Activated CD4-positive, alpha-beta memory T cell treated with anti-CD3 and anti-CD28 coated beads for 36 hours (primary cell): ENCODE data around the gene WHRN. TPM values are rescaled to one million over a fixed set of nuclear protein-coding genes. Genes with fewer than 3 reads are reported as not detected.

Experiments used
- CTCF ChIA-PET: fragments of 350-600 bp; sonication (Branson Sonifier 250); formaldehyde crosslinking; loops from one replicate; lab custom pipeline; 2021; ENCODE audit warnings: antibody characterized with exemption, inconsistent platforms; lab: Charles Lee
- POLR2A ChIA-PET: fragments of 350-600 bp; sonication (Branson Sonifier 250); formaldehyde crosslinking; loops from one replicate; lab custom pipeline; 2021; ENCODE audit warnings: antibody characterized with exemption; lab: Charles Lee
- DNase-seq: peaks from one replicate; pipeline ENCODE4 v3.0.0-alpha.2; 2020
- H3K27ac Mint-ChIP-seq: one replicate; pipeline ENCODE4 v1.8.0; 2021; ENCODE audit warnings: mixed read lengths
- H3K27me3 Mint-ChIP-seq: one replicate; pipeline ENCODE4 v1.8.0; 2021; ENCODE audit warnings: mixed read lengths
- H3K36me3 Mint-ChIP-seq: one replicate; pipeline ENCODE4 v1.8.0; 2021; ENCODE audit warnings: mixed read lengths
- H3K4me1 Mint-ChIP-seq: one replicate; pipeline ENCODE4 v1.8.0; 2021; ENCODE audit warnings: low read depth, mixed read lengths
- H3K4me3 Mint-ChIP-seq: one replicate; pipeline ENCODE4 v1.8.0; 2021; ENCODE audit warnings: mild to moderate bottlenecking, mixed read lengths
- H3K9me3 Mint-ChIP-seq: one replicate; pipeline ENCODE4 v1.8.0; 2021; ENCODE audit warnings: mixed read lengths
- intact Hi-C: fragments of 100-400 bp; cut with micrococcal nuclease; formaldehyde crosslinking; loops from one replicate; pipeline ENCODE4 v1.15.1; 2023
- total RNA-seq, 2 experiments: library from RNA; stranded (reverse); gene quantifications; one replicate each; pipeline ENCODE4 v1.2.3, GENCODE V29; 2021

The WHRN gene
- total RNA-seq, 2 experiments from 2014 or later: 2.8 to 4.4 TPM

GRCh38 chr9:114412048-114412683 lies 93.1 kb downstream of the WHRN start:
- Mint-ChIP-seq H3K4me3 (no peak overlapping the region), H3K9me3 (no peaks in the 10 kb centered on the region), H3K27ac (no peak overlapping the region), H3K36me3 (no peaks in the 10 kb centered on the region), H3K4me1 (no peaks in the 10 kb centered on the region), H3K27me3 (no peaks in the 10 kb centered on the region)
- no peak for DNase-seq
- POLR2A ChIA-PET: no interaction called here
- CTCF ChIA-PET: interaction anchor here (13.3 kb wide), 1 partner anchor 241 kb away, joined by 329 read pairs; no protein-coding TSS in a partner anchor
- intact Hi-C loops: no loop called here

GRCh38 chr9:114411452-114411851 lies 93.8 kb downstream of the WHRN start:
- Mint-ChIP-seq H3K9me3 (no peaks in the 10 kb centered on the region), H3K36me3 (no peaks in the 10 kb centered on the region), H3K4me1 (no peaks in the 10 kb centered on the region), H3K27ac (no peak overlapping the region), H3K4me3 (no peak overlapping the region), H3K27me3 (no peaks in the 10 kb centered on the region)
- intact Hi-C loops: no loop called here
- no peak for DNase-seq
- ChIA-PET POLR2A (no interaction called here), CTCF (interaction anchor here (13.3 kb wide), 1 partner anchor 242 kb away, joined by 329 read pairs; no protein-coding TSS in a partner anchor)

GRCh38 chr9:114410910-114411309 lies 94.4 kb downstream of the WHRN start:
- H3K4me1 Mint-ChIP-seq: no peaks in the 10 kb centered on the region
- ChIA-PET CTCF (interaction anchor here (13.3 kb wide), 1 partner anchor 242 kb away, joined by 329 read pairs; no protein-coding TSS in a partner anchor), POLR2A (no interaction called here)
- DNase-seq: no peak
- H3K27me3 Mint-ChIP-seq: no peaks in the 10 kb centered on the region
- H3K4me3 Mint-ChIP-seq: no peak overlapping the region
- no peaks in the 10 kb centered on the region for H3K9me3 Mint-ChIP-seq
- intact Hi-C loops: no loop called here
- no peak overlapping the region for H3K27ac Mint-ChIP-seq
- H3K36me3 Mint-ChIP-seq: no peaks in the 10 kb centered on the region

- intact Hi-C loops: loop anchor here (5.0 kb wide), 1 partner anchor 42 kb away; no protein-coding TSS in a partner anchor
- ChIA-PET CTCF (interaction anchor here (0.7 to 13.3 kb wide), 2 partner anchors 76 to 243 kb away, joined by 4 to 329 read pairs; no protein-coding TSS in a partner anchor), POLR2A (no interaction called here)
- no peaks in the 10 kb centered on the region for H3K9me3 Mint-ChIP-seq
- H3K36me3 Mint-ChIP-seq: no peaks in the 10 kb centered on the region
- DNase-seq: no peak
- H3K4me1 Mint-ChIP-seq: peaks cover 4% of the 10 kb centered on the region
- H3K27ac Mint-ChIP-seq: no peak overlapping the region
- H3K27me3 Mint-ChIP-seq: no peaks in the 10 kb centered on the region
- H3K4me3 Mint-ChIP-seq: no peak overlapping the region
Observed at GRCh38 chr9:114409842-114410241, 95.4 kb downstream of the WHRN start.

GRCh38 chr9:114409103-114409780 lies 96.0 kb downstream of the WHRN start:
- POLR2A ChIA-PET: interaction anchor here (1.3 kb wide), 1 partner anchor 71 kb away, joined by 3 read pairs; no protein-coding TSS in a partner anchor
- no peak for DNase-seq
- CTCF ChIA-PET: interaction anchor here (0.6 to 13.3 kb wide), 6 partner anchors 9 to 251 kb away, joined by 3 to 329 read pairs (median 3); no protein-coding TSS in a partner anchor
- no peaks in the 10 kb centered on the region for H3K9me3 Mint-ChIP-seq
- no peaks in the 10 kb centered on the region for H3K27me3 Mint-ChIP-seq
- H3K27ac Mint-ChIP-seq: no peak overlapping the region
- H3K4me3 Mint-ChIP-seq: no peak overlapping the region
- intact Hi-C loops: loop anchor here (5.0 kb wide), 1 partner anchor 43 kb away; no protein-coding TSS in a partner anchor
- H3K36me3 Mint-ChIP-seq: no peaks in the 10 kb centered on the region
- peaks cover 4% of the 10 kb centered on the region for H3K4me1 Mint-ChIP-seq

GRCh38 chr9:114408645-114409044 lies 96.6 kb downstream of the WHRN start:
- Mint-ChIP-seq H3K27ac (no peak overlapping the region), H3K4me3 (no peak overlapping the region), H3K36me3 (no peaks in the 10 kb centered on the region), H3K4me1 (peaks cover 4% of the 10 kb centered on the region), H3K27me3 (no peaks in the 10 kb centered on the region), H3K9me3 (no peaks in the 10 kb centered on the region)
- POLR2A ChIA-PET: interaction anchor here (1.3 kb wide), 1 partner anchor 70 kb away, joined by 3 read pairs; no protein-coding TSS in a partner anchor
- no peak for DNase-seq
- CTCF ChIA-PET: interaction anchor here (0.6 to 13.3 kb wide), 6 partner anchors 9 to 252 kb away, joined by 3 to 329 read pairs (median 3); no protein-coding TSS in a partner anchor
- intact Hi-C loops: loop anchor here (5.0 kb wide), 1 partner anchor 44 kb away; no protein-coding TSS in a partner anchor

GRCh38 chr9:114407889-114408288 lies 97.4 kb downstream of the WHRN start:
- H3K4me1 Mint-ChIP-seq: peaks cover 4% of the 10 kb centered on the region
- intact Hi-C loops: loop anchor here (5.0 kb wide), 1 partner anchor 44 kb away; no protein-coding TSS in a partner anchor
- no peak overlapping the region for H3K4me3 Mint-ChIP-seq
- CTCF ChIA-PET: interaction anchor here (0.8 to 13.3 kb wide), 4 partner anchors 10 to 253 kb away, joined by 3 to 329 read pairs (median 3); no protein-coding TSS in a partner anchor
- no peak for DNase-seq
- H3K27me3 Mint-ChIP-seq: no peaks in the 10 kb centered on the region
- H3K9me3 Mint-ChIP-seq: no peaks in the 10 kb centered on the region
- POLR2A ChIA-PET: no interaction called here
- no peak overlapping the region for H3K27ac Mint-ChIP-seq
- H3K36me3 Mint-ChIP-seq: no peaks in the 10 kb centered on the region

GRCh38 chr9:114406441-114406840 lies 98.8 kb downstream of the WHRN start:
- peaks cover 4% of the 10 kb centered on the region for H3K4me1 Mint-ChIP-seq
- no peaks in the 10 kb centered on the region for H3K9me3 Mint-ChIP-seq
- H3K4me3 Mint-ChIP-seq: no peak overlapping the region
- CTCF ChIA-PET: interaction anchor here (0.8 to 13.3 kb wide), 35 partner anchors 8 to 1118 kb away, joined by 3 to 329 read pairs (median 6); partner anchors contain the start of genes AKNA and TEX53
- no peaks in the 10 kb centered on the region for H3K27me3 Mint-ChIP-seq
- H3K27ac Mint-ChIP-seq: no peak overlapping the region
- intact Hi-C loops: loop anchor here (5.0 kb wide), 1 partner anchor 46 kb away; no protein-coding TSS in a partner anchor
- no peak for DNase-seq
- POLR2A ChIA-PET: interaction anchor here (1.1 to 1.4 kb wide), 2 partner anchors 8 to 247 kb away, joined by 3 to 4 read pairs; no protein-coding TSS in a partner anchor
- H3K36me3 Mint-ChIP-seq: no peaks in the 10 kb centered on the region

- peaks cover 4% of the 10 kb centered on the region for H3K4me1 Mint-ChIP-seq
- H3K9me3 Mint-ChIP-seq: no peaks in the 10 kb centered on the region
- H3K27ac Mint-ChIP-seq: peak overlapping the region; percentile 3
- H3K27me3 Mint-ChIP-seq: no peaks in the 10 kb centered on the region
- peak; percentile 87 for DNase-seq
- POLR2A ChIA-PET: interaction anchor here (1.1 to 1.4 kb wide), 3 partner anchors 9 to 248 kb away, joined by 3 to 4 read pairs (median 3); partner anchors contain the start of gene ATP6V1G1
- no peak overlapping the region for H3K4me3 Mint-ChIP-seq
- CTCF ChIA-PET: interaction anchor here (0.6 to 13.3 kb wide), 70 partner anchors 9 to 1119 kb away, joined by 3 to 329 read pairs (median 4); partner anchors contain the start of genes AKNA, ATP6V1G1, TEX53 and TMEM268
- no peaks in the 10 kb centered on the region for H3K36me3 Mint-ChIP-seq
- intact Hi-C loops: loop anchor here (1.0 to 5.0 kb wide), 4 partner anchors 47 to 248 kb away; no protein-coding TSS in a partner anchor
Observed at GRCh38 chr9:114405294-114406034, 99.8 kb downstream of the WHRN start.

GRCh38 chr9:114404531-114404930 lies 100.7 kb downstream of the WHRN start:
- ChIA-PET CTCF (interaction anchor here (1.0 to 13.3 kb wide), 13 partner anchors 10 to 277 kb away, joined by 3 to 329 read pairs (median 11); partner anchors contain the start of gene AKNA), POLR2A (no interaction called here)
- H3K4me3 Mint-ChIP-seq: no peak overlapping the region
- intact Hi-C loops: no loop called here
- no peak overlapping the region for H3K27ac Mint-ChIP-seq
- peaks cover 4% of the 10 kb centered on the region for H3K4me1 Mint-ChIP-seq
- no peak for DNase-seq
- H3K9me3 Mint-ChIP-seq: no peaks in the 10 kb centered on the region
- no peaks in the 10 kb centered on the region for H3K27me3 Mint-ChIP-seq
- no peaks in the 10 kb centered on the region for H3K36me3 Mint-ChIP-seq
